T-cell (primary cell): Measurements from ENCODE around the gene DPYD. TPM values are rescaled to one million over a fixed set of nuclear protein-coding genes. Genes with fewer than 3 reads are reported as not detected.

Source experiments
- ATAC-seq, 4 experiments: fragments of 200-7000 bp in 3 of 4; fragments of 150-1000 bp in 1 of 4; cut with Tn5 transposase; replicated peaks in 1 of 4; 1 replicate in 3 of 4; 2 replicates in 1 of 4; pipeline ENCODE4 v1.10.0; 2021; ENCODE audit warnings: moderate library complexity in 3 of 4, mild to moderate bottlenecking in 2 of 4, moderate number of reproducible peaks in 1 of 4
- CTCF ChIA-PET, 2 donors: fragments of 300-600 bp; sonication (Branson Sonifier 250); formaldehyde crosslinking; loops; one replicate each; lab custom pipeline; 2022; ENCODE audit warnings: antibody characterized with exemption in 2 of 2; lab: Charles Lee
- POLR2A ChIA-PET, 2 donors: fragments of 300-600 bp; sonication (Branson Sonifier 250); formaldehyde crosslinking; loops; one replicate each; lab custom pipeline; 2022; ENCODE audit warnings: antibody characterized with exemption in 2 of 2; lab: Charles Lee
- DNase-seq, 35 experiments: peaks; one replicate each; pipeline versions ENCODE4 v3.0.0 to v3.0.0-alpha.2; 2013 to 2023
- H3K27ac ChIP-seq: one replicate; pipeline ENCODE4 v1.5.1; 2013; ENCODE audit warnings: low read length
- H3K27me3 ChIP-seq, 2 experiments: replicated peaks in 1 of 2; 1 replicate in 1 of 2; 2 replicates in 1 of 2; pipeline versions ENCODE4 v1.6.1 to v1.7.0; 2013; ENCODE audit warnings: low read length in 1 of 2, mixed read lengths in 1 of 2; ENCODE audit not compliant: control insufficient read depth in 2 of 2, insufficient read depth in 2 of 2; ENCODE audit errors: extremely low read depth in 1 of 2
- H3K36me3 ChIP-seq, 2 donors: 1 replicate in 1 of 2; 2 replicates in 1 of 2; pipeline versions ENCODE4 v1.6.1 to v1.7.0; 2013; ENCODE audit warnings: low read length in 1 of 2; ENCODE audit not compliant: control insufficient read depth in 2 of 2, insufficient read depth in 1 of 2; ENCODE audit errors: extremely low read depth in 1 of 2
- H3K4me1 ChIP-seq, 2 experiments: 1 replicate in 1 of 2; 2 replicates in 1 of 2; pipeline versions ENCODE4 v1.6.1 to v1.7.0; 2013; ENCODE audit warnings: low read length in 2 of 2, mixed read lengths in 1 of 2; ENCODE audit not compliant: insufficient read depth in 2 of 2, control insufficient read depth in 1 of 2; ENCODE audit errors: extremely low read depth in 1 of 2
- H3K4me3 ChIP-seq, 2 donors: 1 replicate in 1 of 2; 2 replicates in 1 of 2; pipeline versions ENCODE4 v1.5.1 to v1.7.0; 2013; ENCODE audit warnings: mild to moderate bottlenecking in 2 of 2, low read length in 1 of 2, moderate library complexity in 1 of 2; ENCODE audit not compliant: control insufficient read depth in 1 of 2; ENCODE audit errors: extremely low read depth in 1 of 2
- H3K9me3 ChIP-seq: 2 replicates; pipeline ENCODE4 v1.7.0; 2013
- H3K27ac Mint-ChIP-seq, 2 donors: one replicate each; pipeline ENCODE4 v1.8.0; 2020 to 2021; ENCODE audit warnings: mild to moderate bottlenecking in 2 of 2, mixed read lengths in 2 of 2
- H3K27me3 Mint-ChIP-seq, 2 donors: one replicate each; pipeline ENCODE4 v1.8.0; 2021 to 2022; ENCODE audit warnings: mixed read lengths in 2 of 2
- H3K36me3 Mint-ChIP-seq: one replicate; pipeline ENCODE4 v1.8.0; 2021; ENCODE audit warnings: mixed read lengths
- H3K4me1 Mint-ChIP-seq, 3 donors: one replicate each; pipeline ENCODE4 v1.8.0; 2020 to 2022; ENCODE audit warnings: mixed read lengths in 3 of 3, mild to moderate bottlenecking in 1 of 3
- H3K4me3 Mint-ChIP-seq, 3 donors: one replicate each; pipeline ENCODE4 v1.8.0; 2020 to 2022; ENCODE audit warnings: mild to moderate bottlenecking in 3 of 3, mixed read lengths in 3 of 3, moderate library complexity in 3 of 3
- H3K9me3 Mint-ChIP-seq, 3 donors: one replicate each; pipeline ENCODE4 v1.8.0; 2020 to 2022; ENCODE audit warnings: mixed read lengths in 3 of 3
- WGBS: methylation state at CpG from one replicate; pipeline ENCODE4 v1.1.5; 2013; ENCODE audit warnings: missing lambda C conversion rate; ENCODE audit not compliant: insufficient coverage; 5-methylcytosine and 5-hydroxymethylcytosine counted together
- total RNA-seq, 35 experiments: library from RNA in 6 of 35; stranded (reverse) in 6 of 35; fragments of 120-200 nt in 1 of 35; gene quantifications; one replicate each; pipeline versions ENCODE4 v1.2.1 to v1.2.4 and lab custom pipeline; 2013 to 2026

The DPYD gene
- total RNA-seq, 5 donors from 2014 or later (not counting 1 experiment from before 2014, with no cell fraction given) = 39.1 to 74.1 (median 47.8) TPM

DNA sequence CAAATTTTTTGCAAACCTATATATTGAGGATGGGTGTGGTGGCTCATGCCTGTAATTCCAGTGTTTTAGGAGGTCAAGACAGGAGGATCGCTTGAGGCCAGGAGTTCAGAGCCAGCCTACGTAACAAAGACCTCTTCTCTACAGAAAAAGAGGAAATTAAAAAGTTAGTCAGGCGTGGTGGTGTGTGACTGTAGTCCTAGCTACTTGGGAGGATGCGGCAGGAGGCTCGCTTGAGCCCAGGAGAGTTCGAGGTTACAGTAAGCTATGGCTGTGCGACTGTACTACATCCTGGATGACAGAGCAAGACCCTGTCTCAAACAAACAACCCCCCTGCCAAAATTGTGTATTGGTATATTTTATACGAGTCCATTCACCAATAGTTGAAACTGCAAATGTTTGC lies 589.7 kb downstream of the DPYD start:
- no peak overlapping the region for H3K4me3 Mint-ChIP-seq
- no peaks in the 10 kb centered on the region for H3K27me3 Mint-ChIP-seq
- Histone ChIP-seq H3K9me3 (no peaks in the 10 kb centered on the region), H3K4me1 (no peaks in the 10 kb centered on the region), H3K4me3 (no peak overlapping the region), H3K36me3 (no peaks in the 10 kb centered on the region), H3K27ac (no peak overlapping the region), H3K27me3 (no peaks in the 10 kb centered on the region)
- DNase-seq (no peak), ATAC-seq (no peak)
- H3K4me1 Mint-ChIP-seq = peaks cover 0 to 5% (median 0%) of the 10 kb centered on the region in 3 donors
- no CpG with 5 or more reads among the region's 8 CpGs for WGBS
- H3K27ac Mint-ChIP-seq = no peak overlapping the region
- POLR2A ChIA-PET = no interaction called here
- CTCF ChIA-PET = no interaction called here
- H3K9me3 Mint-ChIP-seq = no peaks in the 10 kb centered on the region
- H3K36me3 Mint-ChIP-seq = peaks cover 7% of the 10 kb centered on the region

DNA sequence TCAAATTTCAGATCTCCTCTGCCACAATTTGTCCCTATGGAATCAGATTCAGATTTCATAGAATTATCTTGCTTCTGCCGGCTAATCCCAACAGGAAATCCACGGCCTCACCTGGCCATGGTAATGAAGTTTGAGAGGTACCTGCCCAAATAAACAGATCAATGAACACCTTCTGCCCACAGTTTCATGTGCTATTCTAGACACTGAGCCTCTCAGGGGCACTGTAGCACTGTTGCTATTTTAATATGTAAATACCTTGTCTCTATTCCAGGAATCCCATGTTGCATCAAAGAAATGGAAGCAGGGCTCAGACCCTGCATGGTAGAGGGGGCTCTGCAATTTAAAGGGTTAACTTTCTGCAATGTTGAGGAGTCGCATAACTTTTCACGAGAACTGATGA lies 606.1 kb downstream of the DPYD start:
- Mint-ChIP-seq H3K4me3 (no peak overlapping the region), H3K27ac (no peak overlapping the region), H3K36me3 (peaks cover 44% of the 10 kb centered on the region), H3K9me3 (peaks cover 0 to 3% (median 0%) of the 10 kb centered on the region in 3 donors), H3K27me3 (no peaks in the 10 kb centered on the region), H3K4me1 (no peaks in the 10 kb centered on the region)
- WGBS = no CpG with 5 or more reads among the region's 4 CpGs
- H3K27me3 ChIP-seq = no peaks in the 10 kb centered on the region
- DNase-seq (no peak), ATAC-seq (no peak)
- H3K9me3 ChIP-seq = peaks cover 3% of the 10 kb centered on the region
- CTCF ChIA-PET = no interaction called here
- POLR2A ChIA-PET = no interaction called here
- no peak overlapping the region for H3K4me3 ChIP-seq
- no peaks in the 10 kb centered on the region for H3K4me1 ChIP-seq
- H3K36me3 ChIP-seq = no peaks in the 10 kb centered on the region
- no peak overlapping the region for H3K27ac ChIP-seq

DNA sequence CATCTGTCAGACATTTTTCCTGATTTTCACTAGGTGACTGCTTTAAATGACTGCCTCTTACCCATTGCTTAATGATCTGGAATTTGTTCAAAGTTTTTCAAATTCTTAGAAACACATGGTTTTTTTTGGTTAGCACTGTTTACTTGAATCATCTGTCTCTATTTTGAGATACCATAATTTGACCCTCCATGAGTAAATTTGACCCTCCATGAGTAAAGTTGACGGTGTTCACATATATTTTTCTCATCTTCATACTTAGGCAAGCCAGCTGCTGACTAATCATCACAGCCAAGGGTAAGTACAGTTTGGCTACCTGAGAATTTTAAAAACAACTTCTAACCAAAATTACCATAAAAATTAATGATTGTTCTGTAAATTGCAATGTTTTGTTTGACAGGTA lies 612.7 kb downstream of the DPYD start:
- no peak overlapping the region for H3K4me3 Mint-ChIP-seq
- Histone ChIP-seq H3K27me3 (no peaks in the 10 kb centered on the region), H3K9me3 (peaks cover 3% of the 10 kb centered on the region), H3K27ac (no peak overlapping the region), H3K36me3 (peaks cover 3 to 9% of the 10 kb centered on the region in 2 donors), H3K4me3 (no peak overlapping the region), H3K4me1 (no peaks in the 10 kb centered on the region)
- DNase-seq (no peak), ATAC-seq (no peak)
- H3K36me3 Mint-ChIP-seq = peaks cover 49% of the 10 kb centered on the region
- H3K27me3 Mint-ChIP-seq = no peaks in the 10 kb centered on the region
- POLR2A ChIA-PET = no interaction called here
- CTCF ChIA-PET = no interaction called here
- H3K9me3 Mint-ChIP-seq = no peaks in the 10 kb centered on the region
- no peaks in the 10 kb centered on the region for H3K4me1 Mint-ChIP-seq
- H3K27ac Mint-ChIP-seq = no peak overlapping the region
- 100% methylated on average over 1 of the region's 1 CpG for WGBS

DNA sequence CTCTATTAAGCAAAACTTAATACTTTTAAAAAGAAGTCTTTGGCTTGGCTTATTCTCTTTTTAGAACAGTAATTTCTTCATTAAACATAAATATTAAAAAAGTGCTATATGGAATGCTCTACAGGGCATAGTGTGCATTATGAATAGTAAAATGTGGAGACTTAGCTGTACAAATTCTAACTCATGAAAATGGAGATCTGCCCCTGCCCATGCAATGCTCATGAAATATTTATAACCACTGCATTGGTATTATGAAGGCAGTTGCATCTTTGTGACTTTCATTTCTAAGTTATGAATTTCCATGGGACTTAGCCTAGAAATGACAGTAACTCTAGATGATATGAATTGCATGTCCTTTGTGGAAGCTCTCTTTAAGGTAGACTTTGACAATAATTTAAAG lies 613.3 kb downstream of the DPYD start:
- no peak for ATAC-seq
- H3K27ac Mint-ChIP-seq = no peak overlapping the region
- DNase-seq = no peak
- no peak overlapping the region for H3K27ac ChIP-seq
- H3K27me3 Mint-ChIP-seq = no peaks in the 10 kb centered on the region
- H3K27me3 ChIP-seq = no peaks in the 10 kb centered on the region
- peaks cover 51% of the 10 kb centered on the region for H3K36me3 Mint-ChIP-seq
- no peak overlapping the region for H3K4me3 Mint-ChIP-seq
- no peak overlapping the region for H3K4me3 ChIP-seq
- peaks cover under 1% of the 10 kb centered on the region for H3K9me3 ChIP-seq
- H3K4me1 ChIP-seq = no peaks in the 10 kb centered on the region
- ChIA-PET POLR2A (no interaction called here), CTCF (no interaction called here)
- no peaks in the 10 kb centered on the region for H3K9me3 Mint-ChIP-seq
- H3K36me3 ChIP-seq = peaks cover 3 to 9% of the 10 kb centered on the region in 2 donors
- H3K4me1 Mint-ChIP-seq = no peaks in the 10 kb centered on the region

DNA sequence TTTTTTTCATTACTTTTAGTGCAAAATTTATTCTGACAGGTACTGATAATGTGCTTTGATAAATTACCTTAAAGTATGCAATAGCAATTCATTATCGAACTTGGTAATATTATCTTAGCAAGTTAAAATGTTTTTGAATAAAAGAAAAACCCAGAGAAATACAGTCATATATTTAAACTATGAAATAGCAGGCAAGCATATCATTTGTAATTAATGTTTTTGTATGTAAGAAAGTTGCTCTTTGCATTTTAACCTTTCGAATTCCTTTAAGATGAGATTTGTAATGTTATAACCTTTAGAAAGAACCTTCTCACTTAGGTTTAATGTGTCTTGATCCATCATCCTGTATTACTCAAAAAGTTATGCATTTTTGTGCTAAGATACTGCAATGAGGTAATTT lies 613.7 kb downstream of the DPYD start:
- no peaks in the 10 kb centered on the region for H3K27me3 ChIP-seq
- no peaks in the 10 kb centered on the region for H3K4me1 ChIP-seq
- DNase-seq (no peak), ATAC-seq (no peak)
- H3K36me3 ChIP-seq = peaks cover 3 to 9% of the 10 kb centered on the region in 2 donors
- Mint-ChIP-seq H3K4me3 (no peak overlapping the region), H3K9me3 (no peaks in the 10 kb centered on the region), H3K36me3 (peaks cover 52% of the 10 kb centered on the region), H3K4me1 (no peaks in the 10 kb centered on the region), H3K27me3 (no peaks in the 10 kb centered on the region), H3K27ac (no peak overlapping the region)
- no peak overlapping the region for H3K27ac ChIP-seq
- no peak overlapping the region for H3K4me3 ChIP-seq
- H3K9me3 ChIP-seq = no peaks in the 10 kb centered on the region
- no CpG with 5 or more reads among the region's 2 CpGs for WGBS
- POLR2A ChIA-PET = no interaction called here
- CTCF ChIA-PET = no interaction called here

DNA sequence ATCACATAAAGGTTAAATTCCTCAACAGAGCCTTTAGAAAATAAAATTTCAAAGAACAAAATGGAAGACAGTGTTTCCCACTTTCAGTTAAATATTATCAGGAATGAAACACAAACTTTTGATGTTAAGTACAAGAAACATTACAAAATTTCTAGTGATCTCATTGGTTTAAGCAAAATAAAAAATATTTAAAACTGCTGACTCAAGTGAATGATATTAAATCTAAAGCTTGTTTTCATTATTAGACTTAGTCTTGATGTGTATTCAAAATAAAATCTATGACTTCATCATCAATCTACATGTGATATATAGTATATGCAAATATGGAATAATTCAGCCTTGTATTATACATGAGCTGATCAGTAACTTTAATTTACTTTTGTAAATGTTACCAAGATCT lies 614.3 kb downstream of the DPYD start:
- no peak overlapping the region for H3K4me3 ChIP-seq
- no peaks in the 10 kb centered on the region for H3K4me1 ChIP-seq
- H3K9me3 ChIP-seq = no peaks in the 10 kb centered on the region
- Mint-ChIP-seq H3K36me3 (peaks cover 54% of the 10 kb centered on the region), H3K9me3 (no peaks in the 10 kb centered on the region), H3K4me3 (no peak overlapping the region), H3K27me3 (no peaks in the 10 kb centered on the region), H3K4me1 (no peaks in the 10 kb centered on the region), H3K27ac (no peak overlapping the region)
- CTCF ChIA-PET = no interaction called here
- DNase-seq (no peak), ATAC-seq (no peak)
- H3K27me3 ChIP-seq = no peaks in the 10 kb centered on the region
- peaks cover 3 to 9% of the 10 kb centered on the region in 2 donors for H3K36me3 ChIP-seq
- H3K27ac ChIP-seq = no peak overlapping the region
- POLR2A ChIA-PET = no interaction called here

DNA sequence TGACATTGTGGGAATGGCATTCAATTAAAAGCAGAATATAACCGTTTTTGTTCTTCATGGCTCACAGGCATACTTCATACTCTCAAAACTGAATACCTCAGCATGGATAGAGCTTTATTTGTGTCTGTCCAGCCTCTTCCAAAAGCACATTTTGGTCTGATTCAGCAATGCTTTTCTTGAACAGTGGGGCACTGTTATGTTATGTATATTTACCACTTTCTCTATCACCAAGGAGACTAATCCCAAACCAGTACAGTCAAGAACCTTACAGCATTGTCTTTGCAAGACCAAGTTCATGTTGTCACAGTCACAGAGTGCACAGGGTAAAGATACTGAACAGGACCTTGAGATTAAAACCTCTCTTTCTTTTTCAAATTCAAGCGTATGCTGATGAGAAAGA lies 616.5 kb downstream of the DPYD start:
- no peak for DNase-seq
- no peaks in the 10 kb centered on the region for H3K9me3 Mint-ChIP-seq
- Histone ChIP-seq H3K27me3 (no peaks in the 10 kb centered on the region), H3K9me3 (no peaks in the 10 kb centered on the region), H3K4me1 (no peaks in the 10 kb centered on the region), H3K36me3 (peaks cover 3 to 9% of the 10 kb centered on the region in 2 donors), H3K27ac (no peak overlapping the region), H3K4me3 (no peak overlapping the region)
- H3K36me3 Mint-ChIP-seq = peaks cover 49% of the 10 kb centered on the region
- POLR2A ChIA-PET = no interaction called here
- no peaks in the 10 kb centered on the region for H3K27me3 Mint-ChIP-seq
- WGBS = no CpG with 5 or more reads among the region's 2 CpGs
- H3K4me1 Mint-ChIP-seq = no peaks in the 10 kb centered on the region
- H3K27ac Mint-ChIP-seq = no peak overlapping the region
- ATAC-seq = no peak
- CTCF ChIA-PET = no interaction called here
- H3K4me3 Mint-ChIP-seq = no peak overlapping the region
